MM.1S (cell line): ENCODE data around the gene SLC26A5.

Experiments used
- EZH2 ChIP-seq: fragments of 300-600 bp; sonication (generic); optimal IDR thresholded peaks from 2 replicates; pipeline ENCODE3; 2017; ENCODE audit warnings: low read depth, mild to moderate bottlenecking, antibody characterized with exemption, low read length, mixed read lengths
- EZH2phosphoT487 ChIP-seq: fragments of 300-600 bp; sonication (generic); IDR thresholded peaks from 2 replicates; pipeline ENCODE4 v1.6.1; 2018; ENCODE audit warnings: antibody characterized with exemption, low read length
- TF ChIP-seq, protein P1 (sequence below): fragments of 300-600 bp; sonication (generic); IDR thresholded peaks from 2 replicates; pipeline ENCODE4 v1.5.1; 2016; ENCODE audit warnings: antibody characterized with exemption, low read length, mixed read lengths

DNA sequence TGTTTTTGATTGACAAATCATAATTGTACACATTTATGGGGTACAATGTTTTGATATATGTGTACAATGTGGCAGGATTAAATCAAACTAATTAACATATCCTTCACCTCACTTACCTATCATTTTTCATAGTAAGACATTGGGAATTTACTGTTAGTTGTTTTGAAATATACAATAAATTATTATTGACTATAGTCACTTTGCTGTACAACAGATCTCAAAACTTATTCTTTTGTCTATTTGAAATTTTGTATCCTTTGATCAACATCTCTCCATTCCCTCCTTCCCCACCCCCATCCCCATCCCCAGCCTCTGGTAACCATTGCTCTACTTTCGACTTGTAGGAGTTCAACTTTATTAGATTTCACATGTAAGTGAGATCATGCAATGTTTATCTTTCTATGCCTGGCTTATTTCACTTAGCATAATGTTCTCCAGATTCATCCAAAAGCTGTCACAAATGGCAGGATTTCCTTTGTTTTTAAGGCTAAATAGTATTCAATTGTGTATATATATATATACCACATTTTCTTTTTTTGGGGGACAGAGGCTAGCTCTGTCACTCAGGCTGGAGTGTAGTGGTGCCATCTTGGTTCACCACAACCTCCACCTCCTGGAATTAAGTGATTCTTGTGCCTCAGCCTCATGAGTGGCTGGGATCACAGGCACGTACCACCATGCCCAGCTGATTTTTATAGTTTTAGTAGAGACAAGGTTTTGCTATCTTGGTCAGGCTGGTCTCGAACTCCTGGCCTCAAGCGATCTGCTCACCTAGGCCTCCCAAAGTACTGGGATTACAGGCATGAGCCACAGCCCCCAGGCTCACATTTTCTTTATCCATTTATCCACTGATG is 23.3 kb upstream of the SLC26A5 start:
- TF ChIP-seq, protein P1, sequence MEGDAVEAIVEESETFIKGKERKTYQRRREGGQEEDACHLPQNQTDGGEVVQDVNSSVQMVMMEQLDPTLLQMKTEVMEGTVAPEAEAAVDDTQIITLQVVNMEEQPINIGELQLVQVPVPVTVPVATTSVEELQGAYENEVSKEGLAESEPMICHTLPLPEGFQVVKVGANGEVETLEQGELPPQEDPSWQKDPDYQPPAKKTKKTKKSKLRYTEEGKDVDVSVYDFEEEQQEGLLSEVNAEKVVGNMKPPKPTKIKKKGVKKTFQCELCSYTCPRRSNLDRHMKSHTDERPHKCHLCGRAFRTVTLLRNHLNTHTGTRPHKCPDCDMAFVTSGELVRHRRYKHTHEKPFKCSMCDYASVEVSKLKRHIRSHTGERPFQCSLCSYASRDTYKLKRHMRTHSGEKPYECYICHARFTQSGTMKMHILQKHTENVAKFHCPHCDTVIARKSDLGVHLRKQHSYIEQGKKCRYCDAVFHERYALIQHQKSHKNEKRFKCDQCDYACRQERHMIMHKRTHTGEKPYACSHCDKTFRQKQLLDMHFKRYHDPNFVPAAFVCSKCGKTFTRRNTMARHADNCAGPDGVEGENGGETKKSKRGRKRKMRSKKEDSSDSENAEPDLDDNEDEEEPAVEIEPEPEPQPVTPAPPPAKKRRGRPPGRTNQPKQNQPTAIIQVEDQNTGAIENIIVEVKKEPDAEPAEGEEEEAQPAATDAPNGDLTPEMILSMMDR, result no peak
- no peak for TF ChIP-seq EZH2
- TF ChIP-seq EZH2phosphoT487, result no peak
